ENCODE data around the gene C9orf152. TPM values are rescaled to one million over a fixed set of nuclear protein-coding genes. Genes with fewer than 3 reads are reported as not detected.
A peak's percentile ranks its signal among the peaks of the same experiment; 100 is the strongest.

Gene C9orf152
- total and polyA plus RNA-seq, 3 experiments from 2014 or later, result not detected

- peaks cover 25% of the 10 kb centered on the region for H3K4me1 ChIP-seq (ENCODE audit: insufficient read depth, low read length)
- peaks cover 30 to 46% (median 38%) of the 10 kb centered on the region in 3 donors for H3K4me1 Mint-ChIP-seq
- no peak overlapping the region for H3K4me3 ChIP-seq (ENCODE audit: low read length)
- H3K36me3 ChIP-seq (ENCODE audit: insufficient read depth, low read length), result no peaks in the 10 kb centered on the region
- no peak overlapping the region for H3K27ac ChIP-seq (ENCODE audit: low read depth, low read length)
- peak overlapping the region; percentile 37 to 77 (median 50) for H3K27ac Mint-ChIP-seq
- H3K27me3 ChIP-seq (ENCODE audit: insufficient read depth, low read length, poor library complexity, severe bottlenecking), result no peaks in the 10 kb centered on the region
- no peaks in the 10 kb centered on the region for H3K36me3 Mint-ChIP-seq
- H3K4me3 Mint-ChIP-seq, result peak overlapping the region in 6 of 7 donors; percentile 9 to 64 (median 32)
- ChIA-PET POLR2A (interaction anchor here (0.5 kb wide), 1 partner anchor 11 kb away, joined by 6 read pairs; no protein-coding TSS in a partner anchor), CTCF (interaction anchor here (0.9 to 1.9 kb wide), 3 partner anchors 8 to 62 kb away, joined by 4 read pairs; no protein-coding TSS in a partner anchor)
- H3K9me3 ChIP-seq (ENCODE audit: low read length), result no peaks in the 10 kb centered on the region
- H3K27me3 Mint-ChIP-seq, result no peaks in the 10 kb centered on the region
- no peaks in the 10 kb centered on the region for H3K9me3 Mint-ChIP-seq
- no peak for DNase-seq
Measured at GRCh38 chr9:110156416-110156815, 51.5 kb downstream of the C9orf152 start.

- POLR2A ChIA-PET, result no interaction called here
- no peak overlapping the region for H3K4me3 ChIP-seq (ENCODE audit: low read length)
- H3K4me1 ChIP-seq (ENCODE audit: insufficient read depth, low read length), result peaks cover 25% of the 10 kb centered on the region
- no peaks in the 10 kb centered on the region for H3K9me3 ChIP-seq (ENCODE audit: low read length)
- Mint-ChIP-seq H3K36me3 (no peaks in the 10 kb centered on the region), H3K27ac (peak overlapping the region in 4 of 8 donors; percentile 26 to 88 (median 66)), H3K4me3 (no peak overlapping the region), H3K27me3 (no peaks in the 10 kb centered on the region), H3K4me1 (peaks cover 34 to 53% (median 43%) of the 10 kb centered on the region in 3 donors), H3K9me3 (no peaks in the 10 kb centered on the region)
- CTCF ChIA-PET, result interaction anchor here (1.9 kb wide), 1 partner anchor 12 kb away, joined by 4 read pairs; no protein-coding TSS in a partner anchor
- no peak for DNase-seq
- no peaks in the 10 kb centered on the region for H3K36me3 ChIP-seq (ENCODE audit: insufficient read depth, low read length)
- no peak overlapping the region for H3K27ac ChIP-seq (ENCODE audit: low read depth, low read length)
- no peaks in the 10 kb centered on the region for H3K27me3 ChIP-seq (ENCODE audit: insufficient read depth, low read length, poor library complexity, severe bottlenecking)
Measured at GRCh38 chr9:110155751-110156150, 52.2 kb downstream of the C9orf152 start.

- H3K36me3 Mint-ChIP-seq, result peaks cover 0 to 1% (median 0%) of the 10 kb centered on the region in 3 donors
- CTCF ChIA-PET, result interaction anchor here (0.7 to 1.4 kb wide), 3 partner anchors 12 to 250 kb away, joined by 3 to 5 read pairs (median 3); no protein-coding TSS in a partner anchor
- no peaks in the 10 kb centered on the region for H3K9me3 Mint-ChIP-seq
- no peaks in the 10 kb centered on the region for H3K9me3 ChIP-seq (ENCODE audit: low read length)
- peaks cover 45% of the 10 kb centered on the region for H3K4me1 ChIP-seq (ENCODE audit: insufficient read depth, low read length)
- peak overlapping the region in 2 of 8 donors; percentile 6 to 31 for H3K27ac Mint-ChIP-seq
- H3K27me3 Mint-ChIP-seq, result no peaks in the 10 kb centered on the region
- no peak overlapping the region for H3K4me3 ChIP-seq (ENCODE audit: low read length)
- peaks cover 55 to 69% (median 66%) of the 10 kb centered on the region in 3 donors for H3K4me1 Mint-ChIP-seq
- no peaks in the 10 kb centered on the region for H3K27me3 ChIP-seq (ENCODE audit: insufficient read depth, low read length, poor library complexity, severe bottlenecking)
- H3K4me3 Mint-ChIP-seq, result no peak overlapping the region
- no peak overlapping the region for H3K27ac ChIP-seq (ENCODE audit: low read depth, low read length)
- H3K36me3 ChIP-seq (ENCODE audit: insufficient read depth, low read length), result no peaks in the 10 kb centered on the region
- POLR2A ChIA-PET, result no interaction called here
- no peak for DNase-seq
Measured at GRCh38 chr9:110153431-110153830, 54.5 kb downstream of the C9orf152 start.

- H3K27me3 ChIP-seq (ENCODE audit: insufficient read depth, low read length, poor library complexity, severe bottlenecking), result no peaks in the 10 kb centered on the region
- H3K4me3 ChIP-seq (ENCODE audit: low read length), result no peak overlapping the region
- ChIA-PET POLR2A (no interaction called here), CTCF (interaction anchor here (0.7 to 1.2 kb wide), 2 partner anchors 9 to 250 kb away, joined by 3 to 4 read pairs; no protein-coding TSS in a partner anchor)
- H3K27ac Mint-ChIP-seq, result peak overlapping the region in 3 of 8 donors; percentile 6 to 60 (median 37)
- peak in 1 of 5 donors; percentile 16 for DNase-seq
- no peak overlapping the region for H3K27ac ChIP-seq (ENCODE audit: low read depth, low read length)
- H3K9me3 ChIP-seq (ENCODE audit: low read length), result no peaks in the 10 kb centered on the region
- H3K9me3 Mint-ChIP-seq, result no peaks in the 10 kb centered on the region
- peaks cover 57 to 69% (median 66%) of the 10 kb centered on the region in 3 donors for H3K4me1 Mint-ChIP-seq
- H3K4me3 Mint-ChIP-seq, result no peak overlapping the region
- peaks cover 40% of the 10 kb centered on the region for H3K4me1 ChIP-seq (ENCODE audit: insufficient read depth, low read length)
- H3K36me3 Mint-ChIP-seq, result peaks cover 0 to 2% (median 0%) of the 10 kb centered on the region in 3 donors
- H3K36me3 ChIP-seq (ENCODE audit: insufficient read depth, low read length), result no peaks in the 10 kb centered on the region
- no peaks in the 10 kb centered on the region for H3K27me3 Mint-ChIP-seq
Measured at GRCh38 chr9:110152704-110153374, 55.1 kb downstream of the C9orf152 start.

Other genes with a start within 250 kb of the C9orf152 start
- 100 to 1,000 TPM; 455 to 471 TPM for gene TXN, start 48.3 kb upstream of the C9orf152 start, total RNA-seq
- gene TXN, start 48.3 kb upstream of the C9orf152 start, polyA plus RNA-seq, result 172 TPM
- not detected for gene TXNDC8, start 129.7 kb upstream of the C9orf152 start, total RNA-seq
- not detected for gene TXNDC8, start 129.7 kb upstream of the C9orf152 start, polyA plus RNA-seq

Measured in CD8-positive, alpha-beta memory T cell (primary cell).